HFFc6 (cell line): ENCODE measurements around the gene CDH18. TPM values are rescaled to one million over a fixed set of nuclear protein-coding genes. Genes with fewer than 3 reads are reported as not detected.

Source experiments
- DNase-seq: peaks from one replicate; pipeline ENCODE4 v3.0.0-alpha.2; 2018
- H3K27ac Mint-ChIP-seq: 2 replicates; pipeline ENCODE4 v1.8.0; 2020; ENCODE audit warnings: mild to moderate bottlenecking, mixed read lengths
- H3K27me3 Mint-ChIP-seq: 2 replicates; pipeline ENCODE4 v1.8.0; 2021; ENCODE audit warnings: mild to moderate bottlenecking, moderate library complexity, mixed read lengths; ENCODE audit not compliant: insufficient read depth
- H3K36me3 Mint-ChIP-seq: 2 replicates; pipeline ENCODE4 v1.8.0; 2021; ENCODE audit warnings: low read depth, mixed read lengths
- H3K4me1 Mint-ChIP-seq: 2 replicates; pipeline ENCODE4 v1.8.0; 2020; ENCODE audit warnings: low read depth, mixed read lengths
- H3K4me3 Mint-ChIP-seq: 2 replicates; pipeline ENCODE4 v1.8.0; 2020; ENCODE audit warnings: mild to moderate bottlenecking, moderate library complexity, mixed read lengths
- H3K9me3 Mint-ChIP-seq: 2 replicates; pipeline ENCODE4 v1.8.0; 2020; ENCODE audit warnings: mild to moderate bottlenecking, mixed read lengths
- total RNA-seq, 6 experiments: library from RNA; stranded (reverse); fragmentation: NEBNext Ultra II Directional; extraction: Animal tissue kit (Norgen Biotek cat#: 25700); gene quantifications; 2 replicates in 1 of 6; 3 replicates in 5 of 6; pipeline ENCODE4 v1.2.3, GENCODE V29; 2021
- TF ChIP-seq, protein P1 (sequence below): fragments of 200-600 bp; sonication (generic); IDR thresholded peaks from 2 replicates; pipeline ENCODE4 v1.5.0; 2021; ENCODE audit warnings: antibody characterized with exemption, mild to moderate bottlenecking

Gene CDH18
- total RNA-seq, 6 experiments from 2014 or later: 0.38 to 0.72 (median 0.58) TPM; not detected in 1

- TF ChIP-seq, protein P1, sequence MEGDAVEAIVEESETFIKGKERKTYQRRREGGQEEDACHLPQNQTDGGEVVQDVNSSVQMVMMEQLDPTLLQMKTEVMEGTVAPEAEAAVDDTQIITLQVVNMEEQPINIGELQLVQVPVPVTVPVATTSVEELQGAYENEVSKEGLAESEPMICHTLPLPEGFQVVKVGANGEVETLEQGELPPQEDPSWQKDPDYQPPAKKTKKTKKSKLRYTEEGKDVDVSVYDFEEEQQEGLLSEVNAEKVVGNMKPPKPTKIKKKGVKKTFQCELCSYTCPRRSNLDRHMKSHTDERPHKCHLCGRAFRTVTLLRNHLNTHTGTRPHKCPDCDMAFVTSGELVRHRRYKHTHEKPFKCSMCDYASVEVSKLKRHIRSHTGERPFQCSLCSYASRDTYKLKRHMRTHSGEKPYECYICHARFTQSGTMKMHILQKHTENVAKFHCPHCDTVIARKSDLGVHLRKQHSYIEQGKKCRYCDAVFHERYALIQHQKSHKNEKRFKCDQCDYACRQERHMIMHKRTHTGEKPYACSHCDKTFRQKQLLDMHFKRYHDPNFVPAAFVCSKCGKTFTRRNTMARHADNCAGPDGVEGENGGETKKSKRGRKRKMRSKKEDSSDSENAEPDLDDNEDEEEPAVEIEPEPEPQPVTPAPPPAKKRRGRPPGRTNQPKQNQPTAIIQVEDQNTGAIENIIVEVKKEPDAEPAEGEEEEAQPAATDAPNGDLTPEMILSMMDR: no peak
- peaks cover 5% of the 10 kb centered on the region for H3K9me3 Mint-ChIP-seq
- no peaks in the 10 kb centered on the region for H3K27me3 Mint-ChIP-seq
- no peak for DNase-seq
- no peak overlapping the region for H3K27ac Mint-ChIP-seq
- H3K4me3 Mint-ChIP-seq: no peak overlapping the region
- H3K4me1 Mint-ChIP-seq: no peaks in the 10 kb centered on the region
- H3K36me3 Mint-ChIP-seq: no peaks in the 10 kb centered on the region
These were observed 371.2 kb downstream of the CDH18 start for GRCh38 chr5:19616701-19617215.

DNA sequence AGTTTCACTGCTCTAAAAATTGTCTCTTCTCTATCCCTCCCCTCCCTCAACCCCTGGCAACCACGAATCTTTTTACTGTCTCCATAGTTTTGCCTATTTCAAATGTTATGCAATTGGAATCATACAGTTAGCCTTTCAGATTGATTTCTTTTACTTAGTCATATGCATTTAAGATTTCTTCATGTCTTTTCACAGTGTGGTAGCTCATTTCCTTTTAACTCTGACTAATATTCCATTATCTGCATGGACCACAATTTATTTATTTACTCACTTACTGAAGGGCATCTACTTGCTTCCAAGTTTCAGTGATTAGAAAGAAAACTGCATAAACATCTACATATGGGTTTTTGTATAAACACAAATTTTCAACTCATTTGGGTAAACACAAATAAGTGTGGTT is 372.3 kb downstream of the CDH18 start:
- DNase-seq: no peak
- TF ChIP-seq, protein P1: no peak

DNA sequence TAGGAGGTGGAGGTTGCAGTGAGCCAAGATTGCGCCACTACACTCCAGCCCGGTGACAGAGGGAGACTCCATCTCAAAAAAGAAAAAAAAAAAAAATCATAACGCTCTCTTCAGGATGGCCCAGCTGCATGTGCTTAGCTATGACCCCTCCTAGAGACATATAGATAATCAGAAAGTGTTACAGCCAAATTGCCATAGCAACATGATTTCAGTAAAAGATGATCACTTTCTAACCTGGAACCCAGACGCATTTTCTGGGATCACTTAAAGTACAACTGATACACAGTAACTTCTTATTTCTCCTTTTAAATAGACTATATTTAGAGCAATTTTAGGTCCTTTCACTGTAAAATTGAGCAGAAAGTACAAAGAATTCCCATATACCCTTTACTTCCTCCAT is 372.9 kb downstream of the CDH18 start:
- H3K36me3 Mint-ChIP-seq: no peaks in the 10 kb centered on the region
- TF ChIP-seq, protein P1: no peak
- no peak overlapping the region for H3K4me3 Mint-ChIP-seq
- H3K4me1 Mint-ChIP-seq: no peaks in the 10 kb centered on the region
- peaks cover 5% of the 10 kb centered on the region for H3K9me3 Mint-ChIP-seq
- DNase-seq: no peak
- H3K27ac Mint-ChIP-seq: no peak overlapping the region
- H3K27me3 Mint-ChIP-seq: no peaks in the 10 kb centered on the region

More for the DNA sequence above, 372.3 kb downstream of the CDH18 start:
- Mint-ChIP-seq H3K27ac (no peak overlapping the region), H3K4me3 (no peak overlapping the region), H3K27me3 (no peaks in the 10 kb centered on the region), H3K4me1 (no peaks in the 10 kb centered on the region), H3K36me3 (no peaks in the 10 kb centered on the region), H3K9me3 (peaks cover 5% of the 10 kb centered on the region)

DNA sequence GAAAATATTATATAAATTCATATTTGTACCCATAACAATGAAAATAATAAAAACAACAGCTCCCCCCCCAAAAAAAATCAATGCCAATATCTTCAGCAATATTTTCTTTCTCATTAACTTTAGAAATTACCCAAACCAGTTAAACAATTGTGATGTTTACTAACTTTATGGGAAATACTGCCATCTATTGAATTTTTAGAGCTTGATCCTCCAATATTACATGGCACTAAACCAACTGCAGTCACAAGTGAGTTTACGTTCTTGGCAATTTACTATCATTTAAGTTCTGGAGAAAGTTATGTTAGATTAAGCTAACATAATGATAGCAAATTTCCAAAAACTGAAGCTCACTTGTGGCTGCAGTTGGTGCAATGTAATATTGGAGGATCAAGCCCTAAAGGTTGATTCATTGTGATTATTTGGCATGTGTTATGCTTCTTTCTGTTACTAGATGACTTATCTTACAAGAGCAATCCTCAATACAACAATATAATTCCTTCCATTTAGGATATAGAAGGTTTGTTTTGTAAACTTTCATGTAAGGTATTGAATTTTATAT is 379.5 kb downstream of the CDH18 start:
- Mint-ChIP-seq H3K36me3 (no peaks in the 10 kb centered on the region), H3K4me3 (no peak overlapping the region), H3K27me3 (no peaks in the 10 kb centered on the region), H3K9me3 (no peaks in the 10 kb centered on the region), H3K27ac (no peak overlapping the region), H3K4me1 (no peaks in the 10 kb centered on the region)
- DNase-seq: no peak
- TF ChIP-seq, protein P1: no peak

GRCh38 chr5:19605846-19606407 is 382.1 kb downstream of the CDH18 start:
- DNase-seq: no peak
- TF ChIP-seq, protein P1: no peak
- H3K4me3 Mint-ChIP-seq: no peak overlapping the region
- H3K36me3 Mint-ChIP-seq: no peaks in the 10 kb centered on the region
- peaks cover 5% of the 10 kb centered on the region; the same call in 1 of the 2 replicates for H3K9me3 Mint-ChIP-seq
- no peaks in the 10 kb centered on the region for H3K4me1 Mint-ChIP-seq
- no peak overlapping the region for H3K27ac Mint-ChIP-seq
- no peaks in the 10 kb centered on the region for H3K27me3 Mint-ChIP-seq
